ENCODE results near the gene AGMO.

AGMO gene

GRCh38 chr7:15389073-15389472 lies 172.7 kb downstream of the AGMO start:
- no peak for DNase-seq

DNA sequence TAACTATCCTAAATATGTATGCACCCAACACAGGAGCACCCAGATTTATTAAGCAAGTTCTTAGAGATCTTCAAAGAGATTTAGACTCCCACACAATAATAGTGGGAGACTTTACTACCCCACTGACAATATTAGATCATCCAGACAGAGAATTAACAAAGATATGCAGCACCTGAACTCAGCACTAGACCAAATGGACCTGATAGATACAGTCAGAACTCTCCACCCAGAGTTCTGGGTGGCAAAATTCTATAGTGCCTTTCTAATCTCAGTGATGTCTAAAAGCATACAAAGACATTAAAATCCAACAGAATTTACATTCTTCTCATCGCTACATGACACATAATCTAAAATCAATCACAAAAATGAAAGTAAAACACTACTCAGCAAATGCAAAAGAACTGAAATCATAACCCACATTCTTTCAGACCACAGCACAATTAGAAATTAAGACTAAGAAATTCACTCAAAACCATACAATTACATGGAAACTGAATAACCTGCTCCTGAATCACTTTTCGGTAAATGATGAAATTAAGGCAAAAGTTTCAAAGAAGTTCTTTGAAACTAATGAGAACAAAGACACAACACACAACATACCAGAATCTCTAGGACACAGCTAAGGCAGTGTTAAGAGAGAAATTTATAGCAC lies 183.2 kb downstream of the AGMO start:
- DNase-seq, result no peak

DNA sequence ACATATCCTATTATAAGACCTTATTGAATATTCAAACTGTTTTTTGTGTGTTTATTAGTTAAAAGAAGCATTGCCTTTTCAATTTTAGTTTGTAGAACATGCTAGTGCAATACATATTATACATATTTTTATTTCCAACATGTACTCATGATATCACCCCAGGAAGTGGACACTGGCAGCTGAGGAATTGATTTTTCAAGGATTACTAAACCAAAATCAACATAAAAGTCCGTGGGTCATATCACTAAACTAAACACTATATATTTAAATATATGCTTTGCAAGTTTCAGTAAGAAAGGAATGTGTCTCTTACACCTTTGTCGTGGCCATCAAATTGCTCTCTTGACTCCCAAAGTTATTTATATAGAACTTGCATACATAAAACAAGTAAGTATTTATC lies 185.2 kb downstream of the AGMO start:
- DNase-seq, result no peak

GRCh38 chr7:15370441-15370840 lies 191.4 kb downstream of the AGMO start:
- no peak for DNase-seq

GRCh38 chr7:15368653-15369052 lies 193.2 kb downstream of the AGMO start:
- no peak for DNase-seq

DNA sequence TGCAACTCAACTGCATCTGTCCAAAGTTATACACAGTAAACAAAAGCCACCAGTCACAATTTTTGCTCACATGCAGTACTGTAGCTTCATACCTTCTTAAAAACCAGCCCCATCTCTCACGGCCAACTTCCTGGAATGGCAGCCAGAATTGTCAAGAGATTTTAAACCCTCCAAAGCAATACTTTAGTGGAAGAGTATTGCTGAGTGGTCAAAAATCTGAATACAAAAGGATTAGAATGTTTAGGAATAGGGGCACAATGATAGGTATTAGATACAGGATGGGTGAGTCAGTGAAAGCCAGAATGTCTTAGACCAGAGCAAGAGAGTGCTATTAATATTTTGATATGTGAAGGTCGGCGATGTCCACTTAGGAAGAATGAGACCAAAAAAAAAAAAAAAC lies 193.9 kb downstream of the AGMO start:
- no peak for DNase-seq

GRCh38 chr7:15358112-15358511 lies 203.7 kb downstream of the AGMO start:
- no peak for DNase-seq

DNA sequence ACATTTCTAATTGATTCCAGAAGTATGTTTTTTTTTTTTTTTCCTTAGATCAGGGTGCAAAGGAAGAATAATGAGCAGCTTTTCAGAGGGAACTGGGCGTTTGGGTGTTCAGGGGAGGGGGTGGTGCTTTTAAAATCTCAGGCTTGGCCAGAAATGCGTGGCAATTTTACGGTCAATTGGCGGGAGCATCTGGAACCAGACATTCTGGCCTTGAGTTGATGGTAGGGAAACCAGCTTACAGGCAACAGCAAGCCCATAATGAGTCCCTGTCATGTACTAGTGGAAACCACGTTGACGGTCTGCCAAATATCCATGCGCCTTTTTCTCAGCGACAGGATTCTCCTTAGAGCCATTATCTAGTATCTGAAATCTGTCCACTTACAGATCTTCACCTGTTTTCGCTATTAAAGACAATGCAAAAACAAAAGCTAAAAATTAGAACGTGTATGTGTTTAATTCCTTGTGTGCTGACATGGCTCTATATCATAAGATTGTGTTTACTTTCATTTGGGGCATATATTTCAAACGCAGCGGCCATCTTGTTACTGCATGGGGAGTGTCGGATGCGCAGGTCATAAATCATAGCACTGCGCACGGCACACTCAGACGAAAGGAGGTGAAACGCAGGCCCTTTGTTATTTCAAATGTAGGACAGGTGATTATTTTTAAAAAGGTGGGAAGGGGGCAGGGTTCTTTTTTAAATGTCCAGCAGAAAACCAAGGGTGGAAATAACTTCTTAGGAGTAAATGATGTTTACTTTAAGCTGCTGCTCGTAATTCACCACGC lies 209.2 kb downstream of the AGMO start:
- peak; percentile 52 for DNase-seq

DNA sequence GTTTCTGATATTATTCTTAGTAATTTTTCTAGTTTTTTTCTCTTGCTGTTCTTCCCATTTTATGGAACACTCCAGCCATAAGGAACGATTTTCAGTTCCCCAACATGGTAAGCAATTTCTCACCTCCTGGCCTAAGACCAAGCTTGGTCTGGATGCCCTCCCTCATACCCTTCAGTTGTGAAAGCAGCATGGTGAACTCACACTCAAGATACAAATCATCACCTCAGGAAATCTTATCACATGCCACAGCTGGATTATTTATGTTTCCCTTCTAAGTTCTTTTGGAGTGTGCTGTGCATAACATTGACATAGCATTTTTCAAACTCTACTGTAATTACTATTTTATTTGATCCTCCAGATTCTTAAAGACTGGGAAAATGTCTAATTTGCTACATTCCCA lies 216.6 kb downstream of the AGMO start:
- DNase-seq, result no peak

DNA sequence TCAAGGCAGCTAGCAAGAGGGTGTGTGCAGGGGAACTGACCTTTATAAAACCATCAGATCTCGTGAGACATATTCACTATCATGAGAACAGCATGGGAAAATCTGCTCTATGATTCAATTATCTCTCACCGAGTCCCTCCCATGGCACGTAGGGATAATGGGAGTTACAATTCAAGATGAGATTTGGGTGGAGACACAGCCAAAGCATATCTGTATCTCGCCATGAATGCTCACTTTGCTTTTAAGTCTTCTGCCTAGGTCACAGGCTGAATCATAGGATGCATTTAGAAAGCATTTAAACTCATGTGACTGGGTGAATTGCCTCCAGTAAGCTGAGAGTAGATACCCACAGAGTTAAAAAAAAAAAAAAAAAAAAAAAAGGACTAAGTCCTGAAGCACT lies 220.0 kb downstream of the AGMO start:
- DNase-seq, result no peak

GRCh38 chr7:15336146-15336545 lies 225.7 kb downstream of the AGMO start:
- no peak for DNase-seq

DNA sequence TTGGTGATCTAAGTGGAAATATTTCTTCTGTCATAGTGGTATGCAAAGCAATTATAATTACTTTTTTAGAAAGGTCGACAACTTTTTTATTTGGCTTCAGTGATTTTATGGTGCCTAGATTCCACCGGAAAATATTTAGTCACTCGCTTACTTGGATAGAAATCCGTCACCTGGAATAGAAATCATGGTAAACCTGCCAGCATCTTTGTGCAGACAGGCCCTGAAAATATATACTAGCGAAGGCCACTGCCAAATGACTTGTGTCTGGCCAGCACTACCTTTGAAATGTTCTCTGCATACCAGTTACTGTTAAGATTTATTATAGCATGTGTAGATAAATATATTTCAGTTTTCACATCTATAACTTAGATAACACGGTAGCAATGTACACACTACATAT lies 226.4 kb downstream of the AGMO start:
- peak; percentile 70 for DNase-seq

DNA sequence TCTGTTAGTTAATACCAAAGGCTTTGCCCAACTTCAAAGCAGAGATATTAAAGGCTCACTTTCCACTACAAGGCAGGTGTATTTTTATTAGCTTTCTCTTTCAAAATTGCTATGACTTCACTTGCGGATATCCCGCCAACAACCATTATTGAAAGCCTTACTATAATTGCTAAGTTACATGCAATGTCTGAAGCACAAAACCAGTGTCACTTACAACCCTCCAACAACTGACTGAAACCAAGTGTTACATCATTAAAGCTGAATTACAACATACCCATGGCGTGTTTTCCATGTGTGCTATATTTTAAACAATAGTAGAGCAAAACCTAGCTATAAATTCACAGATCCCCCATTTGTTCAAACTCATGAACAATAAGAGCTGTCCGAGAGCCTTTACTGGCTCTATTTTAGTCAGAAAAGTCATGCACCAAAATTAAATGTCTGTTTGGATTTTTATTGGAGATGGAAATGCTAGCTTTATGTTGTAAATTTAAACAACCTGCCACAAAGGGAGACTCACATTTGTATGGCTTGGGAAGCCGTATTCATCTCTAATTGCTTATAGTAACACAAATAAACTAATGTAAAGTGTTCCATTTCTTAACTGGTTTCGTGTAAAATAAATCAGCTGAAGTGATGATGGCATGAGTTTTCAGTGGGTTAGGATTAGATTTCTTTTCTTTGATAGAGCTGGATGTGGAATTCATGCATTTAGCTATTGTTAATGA lies 227.1 kb downstream of the AGMO start:
- DNase-seq, result no peak

- DNase-seq, result no peak
Measured at GRCh38 chr7:15332956-15333355, 228.9 kb downstream of the AGMO start.

GRCh38 chr7:15330943-15331342 lies 230.9 kb downstream of the AGMO start:
- no peak for DNase-seq

DNA sequence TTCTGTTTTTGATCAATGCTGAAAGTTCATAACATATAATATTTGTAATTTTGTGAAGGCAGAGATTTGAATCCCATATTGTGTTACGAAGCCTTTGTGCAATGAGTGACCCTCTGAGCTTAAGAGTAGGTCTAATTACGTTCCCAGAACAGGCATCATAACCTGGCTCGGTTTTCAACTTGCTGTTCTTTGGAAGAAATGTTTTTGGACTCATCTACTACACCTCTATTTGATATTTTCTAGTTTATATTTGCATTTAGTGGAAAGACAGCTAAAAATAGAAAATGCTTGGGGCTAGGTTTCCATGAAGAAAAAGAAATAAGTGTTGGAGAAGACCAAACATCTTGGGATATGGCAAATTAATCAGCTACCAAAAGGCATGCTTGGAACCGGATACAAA lies 234.8 kb downstream of the AGMO start:
- no peak for DNase-seq

GRCh38 chr7:15326044-15326644 lies 235.7 kb downstream of the AGMO start:
- DNase-seq, result no peak

- no peak for DNase-seq
Measured at GRCh38 chr7:15323550-15323949, 238.3 kb downstream of the AGMO start.

GRCh38 chr7:15317215-15317614 lies 244.6 kb downstream of the AGMO start:
- DNase-seq, result no peak

DNA sequence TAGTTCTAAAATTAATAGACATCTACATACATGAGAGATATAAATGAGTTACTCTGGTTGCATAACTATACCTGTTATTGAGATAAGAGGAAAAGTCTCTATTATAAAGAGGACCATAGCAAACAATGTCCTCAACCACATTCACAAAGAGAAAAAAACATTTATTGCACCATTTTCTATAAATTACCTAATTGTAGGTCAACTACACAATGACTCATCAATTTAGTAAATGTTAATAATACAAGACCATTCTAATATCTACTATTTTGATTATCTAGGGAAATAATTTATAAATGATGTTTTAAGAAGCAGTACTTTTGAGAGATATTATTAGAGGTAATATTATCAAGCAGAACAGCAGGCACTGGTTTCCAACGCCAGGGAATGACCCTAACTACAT lies 246.1 kb downstream of the AGMO start:
- DNase-seq, result no peak

GRCh38 chr7:15314922-15315321 lies 246.9 kb downstream of the AGMO start:
- DNase-seq, result no peak

DNA sequence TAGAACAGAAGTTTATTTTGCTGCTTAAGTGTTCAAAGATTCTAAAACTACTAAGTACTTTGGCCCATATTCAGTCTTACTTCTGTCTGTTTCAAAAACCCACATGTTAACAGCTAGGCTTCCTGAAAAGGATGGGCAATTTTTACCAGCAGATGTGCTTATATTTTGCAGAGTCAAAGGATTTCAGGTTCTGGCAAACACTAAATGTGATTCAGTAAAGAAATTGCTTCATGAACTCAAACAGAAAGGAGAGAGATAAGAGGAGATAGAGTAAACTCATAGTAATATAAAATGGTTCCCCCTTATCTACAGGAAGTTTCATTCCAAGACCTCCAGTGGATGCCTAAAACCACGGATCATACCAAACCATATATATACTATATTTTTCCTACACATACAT lies 248.5 kb downstream of the AGMO start:
- no peak for DNase-seq

GRCh38 chr7:15309872-15310271 lies 251.9 kb downstream of the AGMO start:
- DNase-seq, result no peak

- no peak for DNase-seq
Measured at GRCh38 chr7:15308821-15309220, 253.0 kb downstream of the AGMO start.

Measured in right hindlimb (tissue), 1 donor.